MM.1S (cell line): ENCODE results near the gene IRF8.

Source experiments
- DNase-seq: peaks from one replicate; pipeline ENCODE4 v3.0.0-alpha.2; 2015
- H2AFZ ChIP-seq: fragments of 300-600 bp; sonication (generic); 2 replicates; pipeline ENCODE4 v1.6.0; 2016; ENCODE audit warnings: antibody characterized with exemption, low read length
- H3F3A ChIP-seq: fragments of 300-600 bp; sonication (generic); 2 replicates; pipeline ENCODE4 v1.6.1; 2016; ENCODE audit warnings: mild to moderate bottlenecking, antibody characterized with exemption, low read length, moderate library complexity, mixed read lengths; ENCODE audit not compliant: insufficient read depth
- H3K27ac ChIP-seq: fragments of 300-600 bp; sonication (generic); 2 replicates; pipeline ENCODE4 v1.5.1; 2016; ENCODE audit warnings: mild to moderate bottlenecking, low read length
- H3K27me3 ChIP-seq: fragments of 300-600 bp; sonication (generic); replicated peaks from 2 replicates; pipeline ENCODE4 v1.6.0; 2016; ENCODE audit warnings: low read length; ENCODE audit not compliant: insufficient read depth
- H3K36me3 ChIP-seq: fragments of 300-600 bp; sonication (generic); replicated peaks from 2 replicates; pipeline ENCODE4 v1.6.1; 2016; ENCODE audit warnings: mild to moderate bottlenecking, low read length, mixed read lengths; ENCODE audit not compliant: insufficient read depth
- H3K4me1 ChIP-seq: fragments of 300-600 bp; sonication (generic); 2 replicates; pipeline ENCODE4 v1.6.1; 2016; ENCODE audit warnings: low read length, mixed read lengths
- H3K4me2 ChIP-seq: fragments of 300-600 bp; sonication (generic); 2 replicates; pipeline ENCODE4 v1.6.0; 2016; ENCODE audit warnings: low read depth, low read length
- H3K4me3 ChIP-seq: fragments of 300-600 bp; sonication (generic); 2 replicates; pipeline ENCODE4 v1.5.1; 2016; ENCODE audit warnings: low read length, mixed read lengths
- H3K79me2 ChIP-seq: fragments of 300-600 bp; sonication (generic); 2 replicates; pipeline ENCODE4 v1.6.1; 2016; ENCODE audit warnings: mixed run types, low read length, mixed read lengths
- H3K9ac ChIP-seq: fragments of 300-600 bp; sonication (generic); 2 replicates; pipeline ENCODE4 v1.6.1; 2016; ENCODE audit warnings: low read length, mixed read lengths
- H3K9me2 ChIP-seq: fragments of 300-600 bp; sonication (generic); replicated peaks from 2 replicates; pipeline ENCODE4 v1.6.1; 2016; ENCODE audit warnings: mild to moderate bottlenecking, low read length, mixed read lengths; ENCODE audit not compliant: insufficient read depth
- H3K9me3 ChIP-seq: fragments of 300-600 bp; sonication (generic); replicated peaks from 2 replicates; pipeline ENCODE4 v1.6.1; 2016; ENCODE audit warnings: mild to moderate bottlenecking, low read length, mixed read lengths; ENCODE audit not compliant: insufficient read depth
- H4K20me1 ChIP-seq: fragments of 300-600 bp; sonication (generic); 2 replicates; pipeline ENCODE4 v1.6.1; 2016; ENCODE audit warnings: mild to moderate bottlenecking, low read length, moderate library complexity, mixed read lengths; ENCODE audit not compliant: insufficient read depth
- CTCF ChIP-seq: fragments of 300-600 bp; sonication (generic); IDR thresholded peaks from 2 replicates; pipeline ENCODE4 v1.5.1; 2016; ENCODE audit warnings: antibody characterized with exemption, low read length, mixed read lengths
- EZH2 ChIP-seq: fragments of 300-600 bp; sonication (generic); optimal IDR thresholded peaks from 2 replicates; pipeline ENCODE3; 2017; ENCODE audit warnings: low read depth, mild to moderate bottlenecking, antibody characterized with exemption, low read length, mixed read lengths
- EZH2phosphoT487 ChIP-seq: fragments of 300-600 bp; sonication (generic); IDR thresholded peaks from 2 replicates; pipeline ENCODE4 v1.6.1; 2018; ENCODE audit warnings: antibody characterized with exemption, low read length

The IRF8 gene

DNA sequence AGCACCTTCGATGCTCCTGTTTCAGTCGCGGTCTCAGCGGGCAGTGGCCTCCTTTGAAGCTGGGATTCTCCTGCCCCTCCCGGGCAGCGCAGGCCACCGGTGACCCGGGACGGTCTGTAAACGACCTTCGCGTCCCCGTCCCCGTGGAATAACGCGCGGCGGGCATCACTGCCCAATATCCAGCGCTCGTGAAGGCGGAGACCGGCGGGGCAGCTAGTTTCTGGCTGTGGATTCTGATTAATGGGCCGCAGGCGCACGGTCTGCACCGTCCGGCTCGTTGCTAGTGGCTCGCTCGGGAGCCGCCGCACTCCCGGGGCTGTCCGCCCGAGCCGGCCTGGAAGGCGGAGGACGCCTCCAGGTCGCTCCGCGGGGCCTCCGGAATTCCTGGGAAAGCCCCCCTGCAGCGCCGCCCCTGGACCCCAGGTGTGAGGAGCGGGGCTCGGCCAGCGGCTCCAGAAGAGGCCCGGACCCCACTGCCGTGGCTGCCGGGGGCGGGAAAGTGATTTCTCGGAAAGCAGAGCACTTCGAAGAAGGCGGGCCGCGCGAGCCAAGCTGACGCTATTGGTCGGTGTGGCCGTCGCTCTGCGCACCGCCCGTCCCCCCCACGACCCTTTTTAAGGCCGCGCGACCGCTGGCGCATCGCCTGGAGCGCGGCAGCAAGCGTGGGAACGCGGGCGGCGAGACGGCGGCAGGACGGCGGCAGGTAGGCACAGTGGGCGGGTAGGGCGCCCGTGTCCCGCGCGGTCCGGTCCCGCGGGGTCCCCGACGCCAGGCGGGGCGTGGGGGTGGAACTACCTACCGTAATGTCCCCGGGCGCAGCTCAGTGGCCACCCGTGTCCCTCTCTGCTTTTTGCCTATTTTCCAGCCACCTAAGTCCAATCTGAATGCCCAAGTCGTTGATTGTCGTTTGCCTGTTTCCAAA is at the start of gene IRF8:
Gene IRF8, plus strand, starts transcription at position 642 of the 922 bp plus-strand sequence. CDS start 3,854 bp downstream, outside the sequence.
- Histone ChIP-seq H3K27me3 (peaks cover 16% of the 10 kb centered on the region; the same call in 1 of the 2 replicates), H3K9me3 (no peaks in the 10 kb centered on the region), H3K4me1 (peaks cover 12% of the 10 kb centered on the region), H3K36me3 (no peaks in the 10 kb centered on the region), H3K9ac (no peak within 1 kb of the TSS), H3K4me2 (no peak within 1 kb of the TSS), H3K79me2 (peaks cover 2% of the 10 kb centered on the region), H3K9me2 (no peaks in the 10 kb centered on the region), H3F3A (peaks cover 10% of the 10 kb centered on the region), H2AFZ (no peak within 1 kb of the TSS), H4K20me1 (no peaks in the 10 kb centered on the region), H3K27ac (no peak within 1 kb of the TSS), H3K4me3 (no peak within 1 kb of the TSS)
- DNase-seq, result no peak
- TF ChIP-seq CTCF (no peak), EZH2phosphoT487 (no peak), EZH2 (no peak)

DNA sequence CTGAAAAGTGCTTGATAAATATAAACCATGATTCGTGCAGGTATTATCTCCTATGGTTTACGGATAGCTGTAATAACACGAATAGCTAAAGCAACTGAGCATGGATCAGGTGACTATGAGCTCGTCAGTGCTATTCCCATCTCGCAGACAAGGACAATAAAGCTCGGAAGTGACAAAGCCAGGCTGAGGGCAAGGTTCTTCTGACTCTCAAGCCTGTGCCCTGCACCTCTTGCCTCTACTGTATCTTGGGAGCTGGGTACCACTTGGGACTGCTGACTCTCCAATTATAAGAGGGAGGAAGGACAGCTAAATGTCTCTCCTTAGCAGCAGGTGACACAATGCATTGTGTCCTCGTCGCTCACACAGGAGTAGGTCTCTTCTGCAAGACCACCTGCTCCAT is 49.6 kb upstream of the IRF8 start:
- no peaks in the 10 kb centered on the region for H3K4me1 ChIP-seq

DNA sequence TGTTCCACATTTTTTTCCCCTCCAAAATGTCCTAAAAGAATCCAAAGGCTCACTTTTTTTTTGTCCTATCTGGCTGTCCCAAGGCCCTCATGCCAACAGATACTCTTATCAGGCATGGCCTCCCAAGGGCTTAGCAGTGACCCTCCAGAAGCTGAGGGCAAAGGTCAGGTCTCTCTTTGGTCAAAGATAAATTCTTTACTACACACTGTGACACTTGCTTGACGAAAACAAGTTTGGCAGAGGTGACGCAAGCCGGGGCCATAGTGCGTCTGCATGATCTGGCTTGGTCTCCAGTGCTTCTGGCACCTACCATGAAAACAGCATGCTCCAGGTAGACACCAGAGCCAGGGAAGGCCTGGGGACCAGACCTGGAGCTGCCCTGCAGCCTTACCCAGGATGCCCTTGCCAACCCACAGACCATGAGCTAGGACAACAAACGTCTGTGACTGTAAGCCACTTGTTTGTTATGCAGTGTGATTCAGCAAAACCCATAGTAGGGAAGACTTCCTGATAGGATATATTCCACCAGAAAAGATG is 48.5 kb upstream of the IRF8 start:
- H3K79me2 ChIP-seq, result no peaks in the 10 kb centered on the region
- no peaks in the 10 kb centered on the region for H3F3A ChIP-seq
- H3K4me2 ChIP-seq, result no peak overlapping the region
- no peak for TF ChIP-seq CTCF
- TF ChIP-seq EZH2, result no peak
- no peak for TF ChIP-seq EZH2phosphoT487
- H3K4me3 ChIP-seq, result no peak overlapping the region
- no peaks in the 10 kb centered on the region for H4K20me1 ChIP-seq
- DNase-seq, result no peak
- no peak overlapping the region for H3K9ac ChIP-seq
- no peak overlapping the region for H2AFZ ChIP-seq
- no peaks in the 10 kb centered on the region for H3K4me1 ChIP-seq
- no peak overlapping the region for H3K27ac ChIP-seq
- H3K36me3 ChIP-seq, result no peaks in the 10 kb centered on the region
- no peaks in the 10 kb centered on the region for H3K9me2 ChIP-seq
- H3K9me3 ChIP-seq, result no peaks in the 10 kb centered on the region
- H3K27me3 ChIP-seq, result peaks cover 86% of the 10 kb centered on the region

More for the DNA sequence above, 49.6 kb upstream of the IRF8 start:
- no peaks in the 10 kb centered on the region for H3K9me3 ChIP-seq
- H3K9ac ChIP-seq, result no peak overlapping the region
- H3K4me3 ChIP-seq, result no peak overlapping the region
- H3K9me2 ChIP-seq, result no peaks in the 10 kb centered on the region
- TF ChIP-seq EZH2phosphoT487, result no peak
- no peak for TF ChIP-seq CTCF
- TF ChIP-seq EZH2, result no peak
- H3K79me2 ChIP-seq, result no peaks in the 10 kb centered on the region
- H3K36me3 ChIP-seq, result no peaks in the 10 kb centered on the region
- H2AFZ ChIP-seq, result no peak overlapping the region
- DNase-seq, result no peak
- H3K4me2 ChIP-seq, result no peak overlapping the region
- H4K20me1 ChIP-seq, result no peaks in the 10 kb centered on the region
- H3F3A ChIP-seq, result no peaks in the 10 kb centered on the region
- H3K27me3 ChIP-seq, result peaks cover 88% of the 10 kb centered on the region
- no peak overlapping the region for H3K27ac ChIP-seq
